GM13977 (cell line): ENCODE results near the gene TSEN15.

ENCODE experiments used
- DNase-seq: peaks from one replicate; pipeline ENCODE4 v3.0.0; 2012; ENCODE audit warnings: low spot score
- CTCF ChIP-seq: IDR thresholded peaks from 2 replicates; pipeline ENCODE4 v1.5.1; 2012; ENCODE audit warnings: mild to moderate bottlenecking, control low read depth; ENCODE audit not compliant: insufficient read depth; ENCODE audit errors: extremely low read depth, missing control alignments
- in situ Hi-C: fragments of 300-500 bp; cut with MboI; formaldehyde crosslinking; loops from one replicate; pipeline ENCODE4 v1.12.0; 2022; ENCODE audit warnings: low sequenced_read_pairs, low pct_unique_long_range_greater_than_20kb, mixed read lengths, inconsistent platforms; ENCODE audit not compliant: unreplicated experiment

The TSEN15 gene

GRCh38 chr1:184061396-184062003 is 10.0 kb downstream of the TSEN15 start:
- in situ Hi-C loops, result no loop called here
- DNase-seq, result no peak
- TF ChIP-seq CTCF, result no peak

GRCh38 chr1:184062640-184063286 is 11.2 kb downstream of the TSEN15 start:
- DNase-seq, result no peak
- TF ChIP-seq CTCF, result no peak
- in situ Hi-C loops, result no loop called here

- in situ Hi-C loops, result no loop called here
- no peak for DNase-seq
- no peak for TF ChIP-seq CTCF
These were observed 14.0 kb downstream of the TSEN15 start for GRCh38 chr1:184065559-184065958.

- in situ Hi-C loops, result no loop called here
- TF ChIP-seq CTCF, result no peak
- no peak for DNase-seq
These were observed 16.8 kb downstream of the TSEN15 start for GRCh38 chr1:184068354-184068753.

- in situ Hi-C loops, result no loop called here
- no peak for TF ChIP-seq CTCF
- DNase-seq, result no peak
These were observed 18.1 kb downstream of the TSEN15 start for GRCh38 chr1:184069675-184070074.

- TF ChIP-seq CTCF, result no peak
- no peak for DNase-seq
- in situ Hi-C loops, result no loop called here
These were observed 20.8 kb downstream of the TSEN15 start for GRCh38 chr1:184072376-184072775.

- no peak for DNase-seq
- no peak for TF ChIP-seq CTCF
- in situ Hi-C loops, result no loop called here
These were observed 22.9 kb downstream of the TSEN15 start for GRCh38 chr1:184074383-184074782.
